ENCODE measurements around the gene CAMSAP1. TPM values are rescaled to one million over a fixed set of nuclear protein-coding genes. Genes with fewer than 3 reads are reported as not detected.

CAMSAP1 gene
- total and polyA plus RNA-seq, 9 of the 15 experiments (the other 6 are each of a cell fraction or from before 2014, with no cell fraction given): 1.5 to 28.8 (median 14.3) TPM

- Histone ChIP-seq H3K4me2 (ENCODE audit: insufficient read depth, low read length) (peak overlapping the region; percentile 77), H3K79me2 (ENCODE audit: control insufficient read depth, insufficient read depth, low read length) (peaks cover 92% of the 10 kb centered on the region), H3K9ac (ENCODE audit: insufficient read depth in 1 of 2, low read depth in 2 of 2, low read length in 2 of 2) (peak overlapping the region; percentile 62 to 81), H3K9me3 (replicated peaks; ENCODE audit: control insufficient read depth, insufficient read depth, low read depth, low read length) (no peaks in the 10 kb centered on the region), H3K4me1 (replicated peaks in 1 of 2; ENCODE audit: control insufficient read depth in 2 of 2, insufficient read depth in 2 of 2, low read length in 2 of 2) (peaks cover 55 to 86% of the 10 kb centered on the region in 2 experiments), H3K27ac (ENCODE audit: extremely low read depth, low read depth, low read length) (peak overlapping the region; percentile 91), H3K4me3 (no peak overlapping the region; the same call in 1 of the 2 replicates), H3K36me3 (ENCODE audit: control insufficient read depth, insufficient read depth, low read length) (peaks cover 92% of the 10 kb centered on the region), H2AFZ (ENCODE audit: low read depth, low read length) (no peak overlapping the region), H4K20me1 (replicated peaks; ENCODE audit: control insufficient read depth, insufficient read depth, low read length) (peaks cover 23% of the 10 kb centered on the region; the same call in 1 of the 2 replicates), H3K27me3 (ENCODE audit: control insufficient read depth in 2 of 2, insufficient read depth in 2 of 2, low read length in 2 of 2) (no peaks in the 10 kb centered on the region), H3K9me1 (ENCODE audit: control insufficient read depth, insufficient read depth, low read length) (no peaks in the 10 kb centered on the region)
- CTCF ChIA-PET (ENCODE audit: low intra/inter-chr PET ratio): no interaction called here
- ATAC-seq: 0 out of 3 replicates have a peak, but pooled peaks have one; percentile 1
- POLR2A ChIA-PET: interaction anchor here (0.6 to 1.6 kb wide), 9 partner anchors 8 to 179 kb away, joined by 3 to 16 read pairs (median 4); partner anchors contain the start of gene UBAC1
- intact Hi-C loops (cut with micrococcal nuclease) (loop anchor here (5.0 kb wide), 1 partner anchor 42 kb away; the partner anchor contains the start of gene CAMSAP1), in situ Hi-C loops (cut with MboI) (no loop called here)
- DNase-seq (ENCODE audit: extremely low read depth in 1 of 4, low spot score in 3 of 4): peak in 2 of 4 experiments; percentile 26 to 42
- no peak for FAIRE-seq
- WGBS (ENCODE audit: insufficient coverage, low coverage, missing lambda C conversion rate): 46% methylated on average over 24 of the region's 26 CpGs
- BruUV-seq (replicated peaks): no TSS peak
- TF ChIP-seq, protein P1, sequence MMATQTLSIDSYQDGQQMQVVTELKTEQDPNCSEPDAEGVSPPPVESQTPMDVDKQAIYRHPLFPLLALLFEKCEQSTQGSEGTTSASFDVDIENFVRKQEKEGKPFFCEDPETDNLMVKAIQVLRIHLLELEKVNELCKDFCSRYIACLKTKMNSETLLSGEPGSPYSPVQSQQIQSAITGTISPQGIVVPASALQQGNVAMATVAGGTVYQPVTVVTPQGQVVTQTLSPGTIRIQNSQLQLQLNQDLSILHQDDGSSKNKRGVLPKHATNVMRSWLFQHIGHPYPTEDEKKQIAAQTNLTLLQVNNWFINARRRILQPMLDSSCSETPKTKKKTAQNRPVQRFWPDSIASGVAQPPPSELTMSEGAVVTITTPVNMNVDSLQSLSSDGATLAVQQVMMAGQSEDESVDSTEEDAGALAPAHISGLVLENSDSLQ (IDR thresholded peaks at IDR 0.05): no peak
- TF ChIP-seq USF1 (CRISPR knock-in tag; IDR thresholded peaks at IDR 0.05): no peak
- 0 out of 2 replicates have a peak, but pooled peaks have one; percentile 6 for TF ChIP-seq ZNF707 (CRISPR knock-in tag; conservative IDR thresholded peaks at IDR 0.05)
- peak; percentile 13 for TF ChIP-seq SAP30 (IDR thresholded peaks at IDR 0.05; ENCODE audit: borderline replicate concordance, insufficient read depth, low read depth, low read length, poor library complexity, severe bottlenecking)
- TF ChIP-seq RBFOX2 (IDR thresholded peaks at IDR 0.05; ENCODE audit: low read depth, low read length): peak; percentile 74
- no peak; the same call in 1 of the 2 replicates for TF ChIP-seq NR2C2 (CRISPR knock-in tag; IDR thresholded peaks at IDR 0.05)
- no peak for TF ChIP-seq NR2C2 (tag; IDR thresholded peaks at IDR 0.05)
- no peak for TF ChIP-seq CBX1 (IDR thresholded peaks at IDR 0.05; ENCODE audit: low read depth)
- peak; percentile 98 for TF ChIP-seq ZNF134 (CRISPR knock-in tag; conservative IDR thresholded peaks at IDR 0.05)
- TF ChIP-seq ZNF583 (CRISPR knock-in tag; IDR thresholded peaks at IDR 0.05): no peak; the same call in 1 of the 2 replicates
- TF ChIP-seq SNRNP70 (optimal IDR thresholded peaks at IDR 0.05; ENCODE audit: low read depth, low read length): peak; percentile 81
- no peak for TF ChIP-seq FOXP1 (CRISPR knock-in tag; IDR thresholded peaks at IDR 0.05)
- TF ChIP-seq, protein P2, sequence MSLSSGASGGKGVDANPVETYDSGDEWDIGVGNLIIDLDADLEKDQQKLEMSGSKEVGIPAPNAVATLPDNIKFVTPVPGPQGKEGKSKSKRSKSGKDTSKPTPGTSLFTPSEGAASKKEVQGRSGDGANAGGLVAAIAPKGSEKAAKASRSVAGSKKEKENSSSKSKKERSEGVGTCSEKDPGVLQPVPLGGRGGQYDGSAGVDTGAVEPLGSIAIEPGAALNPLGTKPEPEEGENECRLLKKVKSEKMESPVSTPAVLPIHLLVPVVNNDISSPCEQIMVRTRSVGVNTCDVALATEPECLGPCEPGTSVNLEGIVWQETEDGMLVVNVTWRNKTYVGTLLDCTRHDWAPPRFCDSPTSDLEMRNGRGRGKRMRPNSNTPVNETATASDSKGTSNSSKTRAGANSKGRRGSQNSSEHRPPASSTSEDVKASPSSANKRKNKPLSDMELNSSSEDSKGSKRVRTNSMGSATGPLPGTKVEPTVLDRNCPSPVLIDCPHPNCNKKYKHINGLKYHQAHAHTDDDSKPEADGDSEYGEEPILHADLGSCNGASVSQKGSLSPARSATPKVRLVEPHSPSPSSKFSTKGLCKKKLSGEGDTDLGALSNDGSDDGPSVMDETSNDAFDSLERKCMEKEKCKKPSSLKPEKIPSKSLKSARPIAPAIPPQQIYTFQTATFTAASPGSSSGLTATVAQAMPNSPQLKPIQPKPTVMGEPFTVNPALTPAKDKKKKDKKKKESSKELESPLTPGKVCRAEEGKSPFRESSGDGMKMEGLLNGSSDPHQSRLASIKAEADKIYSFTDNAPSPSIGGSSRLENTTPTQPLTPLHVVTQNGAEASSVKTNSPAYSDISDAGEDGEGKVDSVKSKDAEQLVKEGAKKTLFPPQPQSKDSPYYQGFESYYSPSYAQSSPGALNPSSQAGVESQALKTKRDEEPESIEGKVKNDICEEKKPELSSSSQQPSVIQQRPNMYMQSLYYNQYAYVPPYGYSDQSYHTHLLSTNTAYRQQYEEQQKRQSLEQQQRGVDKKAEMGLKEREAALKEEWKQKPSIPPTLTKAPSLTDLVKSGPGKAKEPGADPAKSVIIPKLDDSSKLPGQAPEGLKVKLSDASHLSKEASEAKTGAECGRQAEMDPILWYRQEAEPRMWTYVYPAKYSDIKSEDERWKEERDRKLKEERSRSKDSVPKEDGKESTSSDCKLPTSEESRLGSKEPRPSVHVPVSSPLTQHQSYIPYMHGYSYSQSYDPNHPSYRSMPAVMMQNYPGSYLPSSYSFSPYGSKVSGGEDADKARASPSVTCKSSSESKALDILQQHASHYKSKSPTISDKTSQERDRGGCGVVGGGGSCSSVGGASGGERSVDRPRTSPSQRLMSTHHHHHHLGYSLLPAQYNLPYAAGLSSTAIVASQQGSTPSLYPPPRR (CRISPR knock-in tag; IDR thresholded peaks at IDR 0.05; ENCODE audit: borderline replicate concordance): no peak
- TF ChIP-seq SNIP1 (IDR thresholded peaks at IDR 0.05; ENCODE audit: low read depth): no peak
- peak; percentile 57 for TF ChIP-seq KDM5B (IDR thresholded peaks at IDR 0.05; ENCODE audit: insufficient replicate concordance, low read depth, low read length)
Observed at GRCh38 chr9:135949501-135950134, 42.3 kb upstream of the CAMSAP1 start.
